HPDE6-E6E7 (cell line): ENCODE results near the gene QSOX1.
A peak's percentile ranks its signal among the peaks of the same experiment; 100 is the strongest.
"Not testable (repeated sequence)": the region's sequence is repeated elsewhere in the genome, so short reads cannot be mapped to it uniquely, and the experiment has no call there.

Source experiments
- DNase-seq: peaks from one replicate; pipeline ENCODE4 v3.0.0; 2011; ENCODE audit warnings: missing footprints; ENCODE audit errors: extremely low spot score

QSOX1 gene

DNA sequence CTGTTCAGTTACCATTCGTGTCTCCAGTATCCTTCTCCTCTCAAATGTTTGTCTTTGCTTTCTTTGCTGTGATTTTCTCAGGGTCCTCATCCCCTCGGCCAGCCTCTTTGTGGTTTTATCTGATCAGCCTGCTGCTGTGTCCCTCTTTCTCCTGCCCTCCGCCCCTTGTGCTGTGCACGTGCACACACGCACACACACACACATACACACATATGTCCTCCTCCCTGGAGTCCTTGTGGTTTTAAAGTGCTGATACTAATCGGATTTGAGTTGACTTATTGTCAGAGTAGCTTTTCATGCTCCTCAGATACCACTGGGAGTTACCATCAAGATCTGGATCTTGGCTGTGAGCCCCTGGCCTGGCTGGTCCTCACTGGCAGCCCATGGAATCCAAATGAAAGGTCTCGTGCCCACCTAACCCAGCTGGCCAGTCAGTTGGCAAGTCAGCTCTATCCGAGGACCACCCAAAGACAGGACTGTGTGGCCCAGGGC, 34.1 kb downstream of the QSOX1 start:
- DNase-seq, result no peak

GRCh38 chr1:180190091-180190490, 35.4 kb downstream of the QSOX1 start:
- no peak for DNase-seq

DNA sequence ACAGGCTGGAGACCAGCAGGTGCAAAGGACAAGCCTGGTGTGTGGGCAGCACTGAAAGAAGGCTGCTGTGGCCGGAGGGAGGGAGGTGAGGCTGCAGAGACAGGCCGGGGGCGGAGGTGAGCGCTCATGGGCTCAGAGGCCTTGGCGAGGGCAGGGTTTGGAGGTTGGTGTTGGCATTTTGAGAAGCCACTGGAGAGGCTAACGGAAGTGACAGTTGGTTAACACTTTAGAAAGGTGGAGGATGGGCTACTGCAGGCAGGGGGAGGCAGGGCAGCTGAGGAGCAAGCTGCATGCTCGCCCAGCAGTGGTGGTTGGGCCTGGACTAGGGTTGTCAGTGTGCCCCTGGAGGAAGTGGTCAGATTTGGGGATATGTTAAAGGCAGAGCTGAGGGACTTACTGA, 37.5 kb downstream of the QSOX1 start:
- no peak for DNase-seq

DNA sequence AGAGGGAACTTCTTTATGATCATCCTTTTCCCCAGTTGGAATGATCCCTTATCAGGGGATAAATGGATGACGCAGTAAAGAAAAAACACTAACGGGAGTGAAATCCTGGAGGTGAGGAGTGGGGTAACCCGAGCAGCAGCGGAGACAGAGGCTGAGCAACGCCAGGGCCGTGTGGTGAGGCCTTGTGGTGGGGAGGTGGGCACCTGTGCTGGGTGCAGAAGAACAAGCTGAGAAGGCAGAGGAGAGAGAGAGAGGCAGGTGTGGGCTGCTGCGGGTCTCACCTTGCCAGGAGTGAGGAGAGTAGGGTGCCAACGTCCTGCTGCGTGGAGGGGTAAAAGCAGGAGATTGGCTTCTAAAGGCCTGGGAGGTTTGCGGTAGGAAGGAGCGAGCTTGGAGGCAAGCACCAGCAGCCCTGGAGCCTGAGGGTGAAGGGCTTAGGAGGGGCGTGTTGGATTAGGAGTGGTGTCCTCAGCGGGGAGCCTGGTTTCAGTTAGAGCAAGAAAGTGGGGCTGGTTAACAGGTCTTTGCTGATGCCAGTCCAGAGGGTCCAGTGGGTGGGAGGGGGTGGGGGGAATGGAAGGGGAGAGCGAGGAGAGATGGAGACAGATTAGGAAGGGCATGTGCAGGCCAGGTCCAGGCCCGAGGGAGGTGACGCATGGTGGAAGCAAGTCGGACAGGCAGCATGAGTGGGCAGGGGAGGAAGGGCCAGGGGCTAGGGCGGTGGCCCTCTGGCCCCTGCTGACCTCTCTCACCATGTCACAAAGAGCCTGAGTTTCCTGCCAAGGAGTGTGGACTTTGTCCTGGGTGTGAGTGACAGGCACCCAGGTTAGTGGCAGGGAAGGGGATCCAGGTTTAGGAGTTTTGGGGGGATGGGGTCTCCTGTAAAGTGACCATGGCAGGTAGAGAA, 38.7 kb downstream of the QSOX1 start:
- DNase-seq, result no peak

- DNase-seq, result no peak
These were observed 39.4 kb downstream of the QSOX1 start for GRCh38 chr1:180194048-180194425.

DNA sequence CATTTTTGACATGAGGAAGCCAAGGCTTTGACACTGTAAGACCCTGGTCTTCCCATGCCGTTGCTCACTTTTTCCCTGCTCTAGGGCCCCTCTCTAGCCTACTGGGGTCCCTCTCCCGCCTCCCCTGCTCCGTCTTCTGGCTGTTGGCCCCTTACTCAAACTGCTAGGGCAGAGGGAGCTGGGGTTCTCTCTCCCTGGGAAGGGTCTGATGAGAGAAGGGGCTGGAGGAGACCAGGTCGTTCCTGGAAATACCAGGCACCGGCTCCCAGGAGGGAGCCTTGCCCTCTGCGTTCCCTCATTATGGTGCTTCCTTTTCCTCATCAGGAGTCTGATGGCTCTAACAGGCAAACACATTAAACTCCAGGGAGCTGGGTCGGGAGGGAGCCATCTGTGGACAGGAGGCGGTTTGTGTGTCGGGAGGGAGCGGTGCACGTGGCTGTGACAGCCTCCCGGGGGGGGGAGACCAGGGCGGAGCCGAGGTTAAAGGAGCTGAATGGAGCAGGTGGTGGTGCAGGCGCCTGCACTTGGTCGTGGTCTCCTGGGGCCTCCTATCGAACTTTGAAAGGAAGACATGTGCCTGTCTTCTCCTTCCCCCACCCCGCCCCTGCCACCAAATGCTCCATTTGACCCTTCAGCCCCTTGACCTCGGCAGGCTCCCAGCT, 40.0 kb downstream of the QSOX1 start:
- DNase-seq, result no peak

DNA sequence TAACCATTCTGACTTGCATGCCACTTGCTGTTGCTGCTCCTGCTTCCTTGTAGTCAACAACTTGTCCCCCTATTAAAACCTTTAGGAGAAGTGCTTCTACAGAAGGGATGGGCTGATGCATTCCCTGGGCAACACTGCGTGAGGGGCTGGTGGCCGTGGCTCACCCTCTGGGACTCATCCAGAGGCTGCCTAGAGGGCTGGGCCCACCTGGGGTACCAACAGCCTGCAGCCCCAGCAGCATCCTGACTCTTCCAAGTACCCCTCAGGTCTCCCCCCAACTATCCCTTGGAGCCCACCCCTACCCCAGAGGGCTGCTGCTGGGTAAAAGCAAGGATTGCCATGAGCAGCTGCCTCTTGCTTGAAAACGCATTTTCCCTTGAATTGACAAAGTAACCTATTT, 40.7 kb downstream of the QSOX1 start:
- DNase-seq, result no peak

DNA sequence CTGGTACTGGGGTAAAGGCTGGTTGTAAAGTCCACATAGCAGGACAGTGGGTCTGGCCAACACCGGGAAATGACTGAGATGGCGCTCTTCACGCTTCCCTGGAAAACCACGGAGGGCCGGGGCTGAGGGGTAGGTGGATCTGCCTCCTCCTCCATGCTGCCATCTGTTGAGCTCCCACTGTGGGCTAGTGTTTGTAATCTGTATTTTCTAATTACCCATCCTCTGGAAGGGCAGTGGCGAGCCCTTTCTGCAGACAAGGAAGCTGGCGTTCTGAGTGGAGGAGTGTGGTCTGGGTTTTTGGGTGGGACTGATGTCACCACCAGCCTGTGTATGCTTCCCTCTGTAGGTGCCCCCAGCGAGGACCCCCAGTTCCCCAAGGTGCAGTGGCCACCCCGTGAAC, 41.2 kb downstream of the QSOX1 start:
- DNase-seq, result no peak

GRCh38 chr1:180196436-180197003, 41.9 kb downstream of the QSOX1 start:
- no peak for DNase-seq

GRCh38 chr1:180197231-180197630, 42.6 kb downstream of the QSOX1 start:
- DNase-seq, result no peak

GRCh38 chr1:180198196-180198595, 43.5 kb downstream of the QSOX1 start:
- peak; percentile 14 for DNase-seq

DNA sequence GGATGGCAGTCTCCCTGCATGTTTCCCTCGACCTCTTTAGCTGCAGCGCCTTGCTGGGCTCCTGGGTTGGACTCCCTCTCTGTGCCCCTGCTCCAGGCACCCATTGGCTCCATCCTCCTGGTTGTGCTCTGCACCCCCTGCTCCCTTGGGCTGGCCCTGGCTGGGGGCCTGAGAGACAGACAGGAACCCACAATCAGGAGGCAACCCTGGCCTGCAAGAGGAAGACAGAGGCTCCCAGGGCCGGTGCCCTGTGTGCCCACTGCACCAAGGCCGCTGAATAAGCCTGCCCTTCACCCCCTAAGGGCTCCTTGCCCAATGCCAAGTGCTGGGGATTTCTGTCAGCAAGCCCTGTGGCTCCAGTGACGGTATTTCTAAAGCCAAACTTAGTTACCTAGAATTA, 43.9 kb downstream of the QSOX1 start:
- DNase-seq, result no peak

DNA sequence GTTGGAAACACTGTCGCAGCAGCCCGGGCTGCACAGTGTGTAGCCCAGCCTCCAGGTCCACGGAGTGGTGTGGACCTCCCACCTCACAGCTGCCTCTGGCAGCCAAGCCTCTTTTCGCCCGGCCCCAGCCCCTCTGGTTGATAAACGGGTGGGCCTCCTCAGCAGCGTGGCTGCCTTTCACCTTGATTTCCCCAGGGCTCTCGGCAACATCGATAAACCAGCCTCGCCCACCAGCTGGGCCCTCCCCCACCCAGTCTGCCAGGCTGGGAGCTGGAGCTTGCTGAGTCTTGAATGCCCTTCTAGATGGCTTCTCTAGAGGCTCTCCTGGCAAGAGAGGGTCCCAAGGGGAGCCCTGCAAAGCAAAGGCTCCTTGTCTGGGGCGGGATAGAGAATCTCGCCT, 44.3 kb downstream of the QSOX1 start:
- DNase-seq, result no peak

GRCh38 chr1:180201451-180202200, 47.0 kb downstream of the QSOX1 start:
- DNase-seq, result no peak

- DNase-seq, result not testable (repeated sequence)
These were observed 47.9 kb downstream of the QSOX1 start for GRCh38 chr1:180202588-180202987.

GRCh38 chr1:180204231-180204630, 49.6 kb downstream of the QSOX1 start:
- no peak for DNase-seq

- no peak for DNase-seq
These were observed 51.9 kb downstream of the QSOX1 start for GRCh38 chr1:180206581-180206980.

DNA sequence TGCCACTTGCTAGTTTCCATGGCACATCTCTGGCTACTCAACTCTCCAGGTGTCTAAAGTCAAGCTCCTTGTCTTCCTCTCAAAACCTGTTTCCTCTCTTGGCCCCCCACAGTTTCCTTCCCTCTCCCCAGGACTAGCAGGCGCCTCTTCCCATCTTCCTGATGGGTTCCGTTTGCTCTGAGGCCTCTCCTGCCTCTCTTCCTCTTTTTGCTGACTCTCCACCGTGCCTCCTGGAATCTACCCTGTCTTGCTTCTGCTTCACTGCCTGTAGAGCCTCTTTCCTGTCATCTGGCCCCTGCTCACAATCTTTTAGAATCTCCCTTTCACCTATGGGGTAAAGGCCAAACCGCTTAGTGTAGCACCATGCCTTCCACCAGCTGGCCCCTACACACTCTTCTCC, 53.6 kb downstream of the QSOX1 start:
- no peak for DNase-seq

DNA sequence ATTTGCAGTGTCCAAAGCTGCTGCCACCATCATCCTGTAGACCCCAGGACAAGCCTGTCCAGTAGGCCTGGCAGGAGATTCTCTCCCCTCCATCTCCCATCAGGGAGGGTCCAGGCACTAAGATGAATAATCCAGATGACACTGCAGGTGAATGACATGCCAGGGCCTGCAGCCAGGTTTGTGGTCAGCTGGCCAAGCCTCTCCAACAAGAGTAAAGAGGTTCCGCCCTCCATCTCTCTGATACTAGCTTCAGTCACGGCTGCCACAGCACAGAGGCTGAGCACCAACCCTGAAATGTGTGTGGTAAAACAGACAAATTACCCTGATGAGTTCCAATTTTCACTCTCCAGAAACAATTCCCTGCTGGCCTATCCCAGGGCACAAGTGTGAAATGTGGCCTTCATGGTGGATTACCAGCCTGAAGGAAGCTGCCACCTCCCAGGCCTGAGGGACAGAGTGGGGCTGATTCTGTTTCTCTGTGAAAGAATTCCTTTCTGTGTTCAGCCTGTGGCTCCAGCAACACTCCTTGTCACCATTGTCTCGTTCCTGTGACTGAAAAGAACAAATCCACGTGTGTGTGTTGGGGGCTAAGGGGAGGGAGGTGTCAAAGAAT, 55.4 kb downstream of the QSOX1 start:
- DNase-seq, result peak; percentile 74

DNA sequence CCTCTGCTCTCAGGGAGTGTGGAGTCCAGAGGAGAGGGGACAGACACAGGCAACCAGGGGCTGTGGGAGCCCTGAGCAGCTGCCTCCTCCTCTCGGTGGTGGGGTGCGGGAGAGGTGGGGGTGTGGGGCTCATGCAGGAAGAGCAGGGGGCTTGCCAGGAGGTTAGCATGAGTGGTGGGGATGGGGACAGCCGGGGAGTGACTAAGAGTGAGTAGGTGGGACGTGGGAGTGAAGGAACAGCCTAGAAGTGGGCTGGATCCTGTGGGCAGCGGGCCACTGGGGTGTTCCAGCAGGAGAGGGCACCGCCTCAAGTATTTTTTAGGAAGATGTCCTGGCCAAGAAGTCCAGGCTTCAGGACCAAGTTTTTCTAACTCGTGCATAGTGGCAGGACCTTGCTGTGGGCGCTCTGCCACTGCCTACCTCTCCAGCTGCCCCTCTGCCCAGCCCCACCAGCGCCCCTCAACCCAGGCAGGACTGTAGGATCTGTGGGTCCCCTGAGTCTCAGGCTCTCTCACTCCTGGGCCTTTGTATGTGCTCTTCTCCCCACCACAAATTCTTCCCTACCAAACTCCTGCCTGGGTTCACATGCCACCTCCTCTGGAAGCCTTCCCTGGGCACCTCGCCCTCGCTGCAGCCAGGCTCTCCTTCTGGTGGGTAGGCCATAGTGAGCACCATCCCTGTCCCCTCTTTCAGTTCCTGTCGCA, 56.6 kb downstream of the QSOX1 start:
- no peak for DNase-seq

DNA sequence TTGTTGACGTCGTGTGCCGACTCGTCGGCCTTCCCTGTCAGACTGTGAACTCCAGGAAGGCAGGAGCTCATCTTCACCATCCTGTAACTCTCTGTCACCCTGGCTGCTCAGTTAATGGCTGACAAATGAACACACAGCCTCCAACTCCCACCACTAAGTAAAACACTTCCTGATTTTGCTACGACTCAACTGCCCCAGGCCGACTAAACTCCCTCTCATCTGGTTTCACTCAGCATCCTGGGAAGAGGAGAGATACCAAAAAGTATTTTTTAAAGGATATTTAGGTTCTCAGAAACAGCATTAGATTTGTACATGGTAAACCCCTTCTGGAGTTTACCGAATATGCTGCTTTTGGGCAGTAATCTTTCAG, 57.2 kb downstream of the QSOX1 start:
- no peak for DNase-seq
